Upper lobe of right lung (tissue), 1 donor: ENCODE data around the gene LIPA. TPM values are rescaled to one million over a fixed set of nuclear protein-coding genes. Genes with fewer than 3 reads are reported as not detected.

Experiments
- ATAC-seq: fragments of 200-7000 bp; cut with Tn5 transposase; one replicate; pipeline ENCODE4 v1.9.1; 2020; ENCODE audit warnings: mild to moderate bottlenecking, moderate library complexity
- DNase-seq: peaks from one replicate; pipeline ENCODE4 v3.0.0-alpha.2; 2020
- H3K27ac ChIP-seq: fragments of 200-600 bp; one replicate; pipeline ENCODE4 v1.8.0; 2022
- H3K27me3 ChIP-seq: fragments of 200-600 bp; one replicate; pipeline ENCODE4 v1.8.0; 2022; ENCODE audit warnings: mild to moderate bottlenecking
- H3K36me3 ChIP-seq: fragments of 200-600 bp; one replicate; pipeline ENCODE4 v1.8.0; 2022
- H3K4me1 ChIP-seq: fragments of 200-600 bp; one replicate; pipeline ENCODE4 v1.8.0; 2022
- H3K4me3 ChIP-seq: fragments of 200-600 bp; one replicate; pipeline ENCODE4 v1.8.0; 2022; ENCODE audit warnings: mild to moderate bottlenecking
- H3K9me3 ChIP-seq: fragments of 200-600 bp; one replicate; pipeline ENCODE4 v1.8.0; 2022
- intact Hi-C: fragments of 100-400 bp; cut with DNase I; formaldehyde crosslinking; loops from one replicate; pipeline ENCODE4 v1.11.0; 2022
- total RNA-seq: library from RNA; stranded (reverse); fragmentation: NEBNext Ultra II Directional; extraction: Animal tissue kit (Norgen Biotek cat#: 25700); gene quantifications from one replicate; pipeline ENCODE4 v1.2.1, GENCODE V29; 2021
- TF ChIP-seq, protein P1 (sequence below): fragments of 200-600 bp; IDR thresholded peaks from one replicate; pipeline ENCODE4 v1.8.0; 2022; ENCODE audit warnings: antibody characterized with exemption
- donor health status: DM: no; HTN: yes; CAD: no; lungs with severe emphysema.

The LIPA gene
- total RNA-seq, 1 donor from 2014 or later, result 194 TPM

DNA sequence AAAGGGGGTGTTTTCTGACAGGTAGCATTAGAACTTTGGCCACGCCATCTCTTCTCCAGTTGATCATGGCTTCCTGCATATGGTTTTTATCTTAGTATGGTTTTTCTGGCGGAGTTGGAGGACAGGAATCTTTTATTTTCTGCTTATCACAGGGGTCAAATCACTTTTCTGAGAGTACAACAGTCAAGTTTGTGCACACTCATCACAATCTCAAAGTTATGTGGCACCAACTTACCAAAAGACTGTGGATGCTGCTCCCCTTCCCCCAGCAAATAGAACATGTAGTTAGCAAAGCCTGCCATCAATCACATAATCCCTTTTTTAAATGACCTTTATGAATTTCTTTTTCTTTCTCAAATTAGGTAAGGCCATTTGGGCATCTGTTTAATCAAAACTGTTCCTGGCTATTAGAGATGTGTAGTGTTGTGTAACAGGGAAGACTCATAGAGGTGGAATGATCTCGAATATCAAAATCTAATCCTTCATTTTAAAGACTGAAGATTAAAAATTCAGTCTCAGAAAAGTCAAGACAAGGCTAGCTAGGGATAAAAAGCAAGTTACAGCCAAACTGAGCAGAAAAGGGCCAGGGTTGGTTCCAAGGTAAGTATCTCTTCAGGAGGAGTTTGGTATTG, 40.7 kb downstream of the LIPA start:
- Histone ChIP-seq H3K36me3 (peaks cover 22% of the 10 kb centered on the region), H3K27me3 (peaks cover 4% of the 10 kb centered on the region), H3K9me3 (no peaks in the 10 kb centered on the region), H3K27ac (no peak overlapping the region), H3K4me3 (no peak overlapping the region), H3K4me1 (peaks cover 18% of the 10 kb centered on the region)
- intact Hi-C loops, result loop anchor here (5.0 to 10.0 kb wide), 3 partner anchors 179 to 376 kb away; no protein-coding TSS in a partner anchor
- TF ChIP-seq, protein P1, sequence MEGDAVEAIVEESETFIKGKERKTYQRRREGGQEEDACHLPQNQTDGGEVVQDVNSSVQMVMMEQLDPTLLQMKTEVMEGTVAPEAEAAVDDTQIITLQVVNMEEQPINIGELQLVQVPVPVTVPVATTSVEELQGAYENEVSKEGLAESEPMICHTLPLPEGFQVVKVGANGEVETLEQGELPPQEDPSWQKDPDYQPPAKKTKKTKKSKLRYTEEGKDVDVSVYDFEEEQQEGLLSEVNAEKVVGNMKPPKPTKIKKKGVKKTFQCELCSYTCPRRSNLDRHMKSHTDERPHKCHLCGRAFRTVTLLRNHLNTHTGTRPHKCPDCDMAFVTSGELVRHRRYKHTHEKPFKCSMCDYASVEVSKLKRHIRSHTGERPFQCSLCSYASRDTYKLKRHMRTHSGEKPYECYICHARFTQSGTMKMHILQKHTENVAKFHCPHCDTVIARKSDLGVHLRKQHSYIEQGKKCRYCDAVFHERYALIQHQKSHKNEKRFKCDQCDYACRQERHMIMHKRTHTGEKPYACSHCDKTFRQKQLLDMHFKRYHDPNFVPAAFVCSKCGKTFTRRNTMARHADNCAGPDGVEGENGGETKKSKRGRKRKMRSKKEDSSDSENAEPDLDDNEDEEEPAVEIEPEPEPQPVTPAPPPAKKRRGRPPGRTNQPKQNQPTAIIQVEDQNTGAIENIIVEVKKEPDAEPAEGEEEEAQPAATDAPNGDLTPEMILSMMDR, result no peak
- ATAC-seq, result no peak
- DNase-seq, result no peak

- intact Hi-C loops, result loop anchor here (5.0 to 10.0 kb wide), 3 partner anchors 177 to 375 kb away; no protein-coding TSS in a partner anchor
- ATAC-seq, result no peak
- peaks cover 4% of the 10 kb centered on the region for H3K27me3 ChIP-seq
Measured at GRCh38 chr10:89209718-89210117, 41.9 kb downstream of the LIPA start.

DNA sequence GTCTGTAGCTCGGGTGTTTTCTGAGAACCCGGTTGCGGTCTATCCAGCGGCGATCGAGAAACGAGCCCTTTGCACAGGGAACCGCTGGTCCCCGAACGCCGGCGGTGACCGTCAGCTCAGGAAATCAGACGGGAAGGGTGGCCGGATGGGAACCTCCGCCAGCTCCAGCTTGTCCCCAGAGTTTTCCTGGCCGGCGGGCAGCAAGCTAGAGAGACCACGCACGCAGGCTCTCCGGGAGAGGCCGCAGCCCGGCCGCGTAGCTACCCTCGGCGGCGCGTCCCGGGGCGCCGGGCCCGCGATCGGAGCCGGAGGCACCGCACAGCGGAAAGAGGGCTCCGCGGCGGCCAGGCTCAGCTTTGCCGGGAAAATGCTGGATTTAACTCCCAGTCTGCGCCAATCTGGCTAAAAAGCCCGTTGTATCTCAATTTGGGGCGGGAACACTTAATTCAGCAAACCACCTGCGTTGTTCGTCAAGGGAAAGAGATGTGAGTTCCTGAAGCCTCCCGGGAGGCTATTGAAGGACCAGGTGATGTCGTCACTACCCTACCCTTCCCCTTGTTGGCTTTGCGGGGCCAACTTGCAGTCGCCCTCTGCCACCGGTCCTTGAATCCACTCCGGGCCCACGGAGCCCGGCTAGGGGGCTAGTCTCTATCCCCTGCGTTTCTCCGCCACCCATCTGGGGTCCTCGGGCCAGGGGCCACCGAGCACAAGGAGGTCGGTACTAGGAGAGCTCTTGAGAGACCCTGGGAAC, 43.6 kb downstream of the LIPA start:
- intact Hi-C loops, result no loop called here
- Histone ChIP-seq H3K9me3 (no peaks in the 10 kb centered on the region), H3K36me3 (no peaks in the 10 kb centered on the region), H3K4me1 (peaks cover 18% of the 10 kb centered on the region), H3K27me3 (peaks cover 4% of the 10 kb centered on the region), H3K27ac (peak overlapping the region; percentile 79), H3K4me3 (peak overlapping the region; percentile 55)
- TF ChIP-seq, protein P1, result no peak
- peak; percentile 70 for ATAC-seq
- DNase-seq, result peak; percentile 79

More at GRCh38 chr10:89209718-89210117, 41.9 kb downstream of the LIPA start:
- Histone ChIP-seq H3K27ac (no peak overlapping the region), H3K36me3 (peaks cover 10% of the 10 kb centered on the region), H3K4me3 (no peak overlapping the region), H3K9me3 (no peaks in the 10 kb centered on the region), H3K4me1 (peaks cover 18% of the 10 kb centered on the region)
- no peak for DNase-seq
- TF ChIP-seq, protein P1, result no peak

DNA sequence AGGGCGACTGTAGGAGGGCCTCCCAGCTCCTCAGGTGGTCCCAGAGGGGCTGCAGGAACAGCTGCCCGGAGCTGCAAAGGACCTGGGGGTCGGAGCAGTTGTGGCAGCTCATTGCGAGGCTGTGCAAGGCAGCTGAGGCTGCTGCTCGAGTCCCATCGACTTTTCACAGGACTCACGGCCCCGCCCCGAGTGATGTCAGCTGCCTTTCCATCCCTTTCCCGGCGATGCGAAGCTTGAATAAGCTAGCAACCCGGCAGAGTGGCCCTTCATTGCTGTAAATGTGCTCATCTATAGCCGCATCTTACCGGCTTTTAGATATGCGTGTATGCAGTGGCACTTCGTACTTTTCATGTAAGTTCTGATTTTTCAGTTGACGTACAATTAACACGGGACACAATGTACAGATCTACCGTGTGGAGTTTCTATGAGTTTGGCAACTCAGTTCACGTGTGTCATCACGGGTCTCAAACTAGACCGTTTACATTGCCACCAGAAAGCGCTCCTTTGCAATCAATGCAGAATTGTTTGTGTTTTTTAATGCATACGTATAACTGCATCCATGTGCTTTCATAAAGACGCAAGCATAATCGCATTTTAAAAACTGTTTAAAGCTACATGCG, 44.3 kb downstream of the LIPA start, which contains the start of gene CH25H:
Gene CH25H, minus strand, starts transcription at position 137 of the 620 bp plus-strand sequence. Its CDS starts 25 bp downstream, at position 112.
- peaks cover 4% of the 10 kb centered on the region for H3K27me3 ChIP-seq
- ATAC-seq (peak; percentile 83), DNase-seq (peak; percentile 85)
- TF ChIP-seq, protein P1, result no peak
- no peaks in the 10 kb centered on the region for H3K36me3 ChIP-seq
- H3K27ac ChIP-seq, result peak within 1 kb of the TSS; percentile 79
- intact Hi-C loops, result no loop called here
- no peaks in the 10 kb centered on the region for H3K9me3 ChIP-seq
- peak within 1 kb of the TSS; percentile 55 for H3K4me3 ChIP-seq
- H3K4me1 ChIP-seq, result peaks cover 18% of the 10 kb centered on the region

DNA sequence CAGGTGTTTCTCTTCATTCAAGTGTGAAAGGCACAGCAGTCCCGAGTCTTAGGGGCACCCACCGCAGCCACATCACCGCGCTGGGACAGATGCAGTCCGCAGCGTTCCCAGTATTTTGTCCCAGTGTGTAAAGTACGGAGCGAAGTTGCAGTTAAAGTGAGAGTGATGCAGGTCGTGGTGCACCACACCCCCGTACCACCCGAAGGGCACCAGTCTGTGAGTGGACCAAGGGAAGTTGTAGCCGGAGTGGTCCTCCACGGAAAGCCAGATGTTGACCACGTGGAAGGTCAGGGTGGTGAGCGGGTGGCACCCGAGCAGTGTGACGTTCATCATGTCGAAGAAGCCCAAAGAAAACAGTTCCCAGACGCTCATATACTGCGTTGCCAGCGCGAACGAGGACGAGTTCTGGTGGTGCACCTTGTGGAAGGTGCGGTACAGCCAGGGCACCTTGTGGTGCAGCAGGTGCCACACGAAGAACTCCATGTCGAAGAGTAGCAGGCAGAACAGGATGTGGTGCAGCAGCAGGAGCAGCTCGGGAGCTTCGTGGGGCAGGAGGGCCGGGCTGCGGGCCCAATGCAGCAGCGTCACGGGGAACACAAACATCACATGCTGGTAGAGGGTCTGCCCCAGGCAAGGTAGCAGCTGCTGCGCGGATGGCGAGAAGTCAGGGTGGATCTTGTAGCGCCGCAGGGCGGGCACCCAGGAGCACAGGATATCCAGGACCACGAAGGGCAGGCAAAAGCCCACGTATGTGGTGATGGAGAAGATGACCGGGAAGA, 45.0 kb downstream of the LIPA start:
- TF ChIP-seq, protein P1, result no peak
- Histone ChIP-seq H3K4me3 (peak overlapping the region; percentile 55), H3K4me1 (peaks cover 18% of the 10 kb centered on the region), H3K27me3 (peaks cover 4% of the 10 kb centered on the region), H3K9me3 (no peaks in the 10 kb centered on the region), H3K27ac (peak overlapping the region; percentile 79), H3K36me3 (no peaks in the 10 kb centered on the region)
- intact Hi-C loops, result no loop called here
- ATAC-seq (peak; percentile 54), DNase-seq (peak; percentile 70)
